Measurements from ENCODE around the gene TSPAN5. TPM values are rescaled to one million over a fixed set of nuclear protein-coding genes. Genes with fewer than 3 reads are reported as not detected.
"Not testable (repeated sequence)": the region's sequence is repeated elsewhere in the genome, so short reads cannot be mapped to it uniquely, and the experiment has no call there.

The TSPAN5 gene
- total and polyA plus RNA-seq, 4 donors, result 60.7 to 93.9 (median 76.3) TPM

DNA sequence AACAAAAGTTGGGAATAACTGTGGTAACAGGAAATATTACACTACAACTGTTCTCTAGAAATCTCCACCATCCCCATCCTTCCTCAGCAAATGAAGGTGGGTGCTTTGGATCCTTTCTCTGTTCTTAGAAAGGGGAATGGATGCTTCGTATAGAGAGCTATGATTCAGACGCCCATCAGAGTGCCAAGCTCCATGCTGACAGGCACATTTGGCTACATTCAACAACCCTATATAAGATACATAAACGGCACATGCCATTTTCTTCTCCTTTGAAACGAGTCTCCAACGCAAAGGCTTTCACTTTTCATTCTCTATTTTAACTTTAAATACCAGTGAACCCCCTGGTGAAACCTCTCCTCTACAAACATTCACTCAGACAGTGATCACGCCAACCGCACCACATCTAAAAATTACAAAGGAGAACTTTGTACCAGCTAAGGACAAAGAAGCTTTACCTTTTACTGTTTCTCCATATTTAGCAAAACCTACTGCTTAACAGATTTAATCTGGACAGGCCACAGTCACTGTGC is 172.5 kb downstream of the TSPAN5 start:
- Histone ChIP-seq H3K4me3 (ENCODE audit: low read depth, low read length) (no peak overlapping the region), H3K27ac (ENCODE audit: low read depth, low read length) (no peak overlapping the region), H3K9me3 (ENCODE audit: control insufficient read depth, insufficient read depth, low read length) (no peaks in the 10 kb centered on the region), H3K36me3 (ENCODE audit: control insufficient read depth, insufficient read depth, low read length) (no peaks in the 10 kb centered on the region), H3K4me1 (ENCODE audit: control insufficient read depth, insufficient read depth, low read length) (no peaks in the 10 kb centered on the region), H3K27me3 (ENCODE audit: control insufficient read depth, insufficient read depth, low read length) (no peaks in the 10 kb centered on the region)
- 80% methylated on average over 6 of the region's 7 CpGs for WGBS (ENCODE audit: insufficient coverage)
- no peak for DNase-seq (ENCODE audit: low read depth in 4 of 6, low spot score in 6 of 6)

DNA sequence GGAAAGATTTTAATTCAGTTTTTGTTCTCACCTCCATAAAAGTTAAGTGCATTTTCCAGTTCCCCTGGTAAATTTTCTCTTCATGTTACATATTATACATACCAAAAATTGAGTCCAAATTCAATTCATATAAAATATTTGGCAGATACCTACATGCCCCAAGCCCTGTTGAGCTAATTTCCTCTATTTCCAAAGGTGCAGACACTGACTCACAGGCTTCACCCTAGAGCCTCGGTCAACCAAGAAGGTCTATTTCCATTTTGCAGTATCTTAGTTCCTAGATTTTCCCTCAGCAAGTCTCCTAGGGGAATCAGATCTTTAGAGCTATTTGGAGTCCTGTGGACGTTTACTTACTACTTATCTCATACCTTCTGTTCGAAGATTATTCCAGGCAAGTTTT is 174.4 kb downstream of the TSPAN5 start:
- H3K4me3 ChIP-seq (ENCODE audit: low read depth, low read length), result no peak overlapping the region
- H3K36me3 ChIP-seq (ENCODE audit: control insufficient read depth, insufficient read depth, low read length), result no peaks in the 10 kb centered on the region
- no peak overlapping the region for H3K27ac ChIP-seq (ENCODE audit: low read depth, low read length)
- H3K27me3 ChIP-seq (ENCODE audit: control insufficient read depth, insufficient read depth, low read length), result no peaks in the 10 kb centered on the region
- no peak for DNase-seq (ENCODE audit: low read depth in 4 of 6, low spot score in 6 of 6)
- WGBS (ENCODE audit: insufficient coverage), result no CpG with 5 or more reads among the region's 3 CpGs
- no peaks in the 10 kb centered on the region for H3K9me3 ChIP-seq (ENCODE audit: control insufficient read depth, insufficient read depth, low read length)
- no peaks in the 10 kb centered on the region for H3K4me1 ChIP-seq (ENCODE audit: control insufficient read depth, insufficient read depth, low read length)

DNA sequence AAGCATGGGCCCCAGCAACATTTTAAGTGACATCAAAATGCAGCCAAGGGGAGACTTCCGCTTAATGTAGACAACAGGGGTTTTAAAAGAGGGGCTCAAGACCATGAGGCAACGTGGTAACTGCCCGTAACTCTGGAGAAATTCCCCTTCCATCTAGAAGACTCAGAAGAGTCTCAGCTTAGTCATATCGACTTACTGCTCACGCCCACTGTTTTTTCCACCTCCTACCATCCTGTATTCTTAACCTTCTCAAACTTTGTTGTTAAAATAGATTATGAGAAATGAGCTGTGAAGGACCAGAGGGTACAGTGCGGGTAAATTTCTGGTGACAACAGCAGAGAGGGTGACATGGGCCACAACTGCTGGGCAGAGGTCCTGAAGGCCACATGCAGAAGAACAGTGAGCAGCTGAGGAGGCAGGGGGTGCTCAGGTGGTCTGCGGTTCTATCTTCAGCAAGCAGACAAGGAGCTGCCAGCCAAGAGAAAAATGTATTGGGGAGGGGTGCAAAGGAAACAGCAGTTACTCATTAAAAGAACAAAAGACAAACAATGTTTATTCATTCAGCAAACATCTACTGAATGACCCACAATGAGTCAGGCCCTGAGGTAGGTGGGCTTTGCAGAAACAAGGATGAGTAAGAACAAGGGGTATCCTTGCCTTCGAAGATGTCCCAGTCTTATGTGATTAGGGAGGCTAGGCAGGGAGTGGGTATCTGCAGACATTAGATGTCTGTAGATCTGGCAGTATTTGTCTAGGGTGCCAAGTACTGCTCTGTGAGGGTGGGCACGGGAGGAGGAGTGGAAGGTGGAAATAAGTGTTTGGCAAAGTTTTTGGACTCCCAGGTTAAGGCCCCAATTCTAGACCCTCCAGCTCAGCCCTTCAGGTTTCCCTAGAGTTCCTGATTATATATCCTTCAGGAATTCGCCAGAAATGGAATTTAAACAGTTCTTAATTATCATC is 175.3 kb downstream of the TSPAN5 start:
- H3K36me3 ChIP-seq (ENCODE audit: control insufficient read depth, insufficient read depth, low read length), result no peaks in the 10 kb centered on the region
- 88% methylated on average over 8 of the region's 10 CpGs for WGBS (ENCODE audit: insufficient coverage)
- H3K27ac ChIP-seq (ENCODE audit: low read depth, low read length), result no peak overlapping the region
- no peak overlapping the region for H3K4me3 ChIP-seq (ENCODE audit: low read depth, low read length)
- H3K27me3 ChIP-seq (ENCODE audit: control insufficient read depth, insufficient read depth, low read length), result no peaks in the 10 kb centered on the region
- DNase-seq (ENCODE audit: low read depth in 4 of 6, low spot score in 6 of 6), result no peak
- H3K4me1 ChIP-seq (ENCODE audit: control insufficient read depth, insufficient read depth, low read length), result no peaks in the 10 kb centered on the region
- no peaks in the 10 kb centered on the region for H3K9me3 ChIP-seq (ENCODE audit: control insufficient read depth, insufficient read depth, low read length)

DNA sequence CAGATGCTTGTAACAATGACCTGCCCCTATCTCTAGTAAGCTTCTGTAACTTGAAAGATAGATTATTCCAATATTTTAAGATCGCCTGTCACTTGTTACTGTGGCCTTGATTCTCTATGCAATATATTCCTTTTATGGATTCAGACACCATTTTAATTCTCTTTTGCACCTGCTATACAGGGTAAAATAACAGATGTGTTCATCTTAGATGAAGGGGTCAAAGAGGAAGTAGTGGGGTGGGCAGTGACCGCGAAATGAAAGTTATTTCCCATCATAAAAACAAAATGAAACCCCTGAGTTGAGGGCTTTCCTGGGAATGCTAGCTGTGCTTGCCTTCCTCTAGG is 175.9 kb downstream of the TSPAN5 start:
- no CpG with 5 or more reads among the region's 3 CpGs for WGBS (ENCODE audit: insufficient coverage)
- Histone ChIP-seq H3K4me3 (ENCODE audit: low read depth, low read length) (no peak overlapping the region), H3K9me3 (ENCODE audit: control insufficient read depth, insufficient read depth, low read length) (no peaks in the 10 kb centered on the region), H3K27ac (ENCODE audit: low read depth, low read length) (no peak overlapping the region), H3K36me3 (ENCODE audit: control insufficient read depth, insufficient read depth, low read length) (no peaks in the 10 kb centered on the region), H3K4me1 (ENCODE audit: control insufficient read depth, insufficient read depth, low read length) (no peaks in the 10 kb centered on the region), H3K27me3 (ENCODE audit: control insufficient read depth, insufficient read depth, low read length) (no peaks in the 10 kb centered on the region)
- DNase-seq (ENCODE audit: low read depth in 4 of 6, low spot score in 6 of 6), result no peak

DNA sequence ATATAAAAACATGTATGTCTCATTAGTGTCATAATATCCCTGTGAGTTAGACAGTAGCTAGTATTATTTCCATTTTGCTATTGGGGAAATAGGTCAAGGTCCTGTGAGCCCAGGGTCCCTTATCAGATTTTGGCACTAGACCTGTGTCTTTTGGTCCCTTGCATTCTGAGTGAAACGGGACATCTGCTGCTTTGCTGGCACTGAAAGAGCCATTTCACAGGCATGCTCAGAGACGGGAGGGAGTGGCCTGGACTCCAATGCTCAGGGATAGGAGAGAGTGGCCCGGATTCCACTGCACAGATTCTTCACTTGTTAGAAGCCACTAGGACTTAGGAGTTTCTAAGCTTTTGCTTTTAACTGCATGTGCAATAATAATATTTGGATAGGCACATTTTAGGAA is 177.2 kb downstream of the TSPAN5 start:
- Histone ChIP-seq H3K27ac (ENCODE audit: low read depth, low read length) (no peak overlapping the region), H3K9me3 (ENCODE audit: control insufficient read depth, insufficient read depth, low read length) (no peaks in the 10 kb centered on the region), H3K4me1 (ENCODE audit: control insufficient read depth, insufficient read depth, low read length) (peaks cover 3% of the 10 kb centered on the region), H3K4me3 (ENCODE audit: low read depth, low read length) (no peak overlapping the region), H3K36me3 (ENCODE audit: control insufficient read depth, insufficient read depth, low read length) (peaks cover 6% of the 10 kb centered on the region), H3K27me3 (ENCODE audit: control insufficient read depth, insufficient read depth, low read length) (no peaks in the 10 kb centered on the region)
- peak in 2 of 6 donors; percentile 58 to 72 for DNase-seq (ENCODE audit: low read depth in 4 of 6, low spot score in 6 of 6)
- 56% methylated on average over 3 of the region's 3 CpGs for WGBS (ENCODE audit: insufficient coverage)

DNA sequence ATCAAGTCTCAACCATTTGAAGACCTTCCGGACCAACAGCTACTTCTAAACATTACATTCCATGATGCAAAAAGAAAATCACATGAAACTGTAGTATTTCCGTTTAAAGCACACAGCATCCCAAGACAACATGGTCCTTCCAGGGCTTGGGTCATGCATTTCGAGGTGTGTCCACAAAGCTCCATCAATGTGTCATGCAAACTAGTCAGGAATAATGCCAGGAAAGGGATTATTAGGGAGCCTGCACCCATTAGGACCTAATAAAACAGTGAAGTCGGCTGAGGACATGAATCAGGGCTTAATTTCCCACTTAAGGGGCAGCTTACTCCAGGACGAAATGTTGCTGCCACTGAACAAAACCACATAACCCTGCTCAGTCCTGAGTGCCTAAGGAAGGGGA is 177.9 kb downstream of the TSPAN5 start:
- WGBS (ENCODE audit: insufficient coverage), result 79% methylated on average over 4 of the region's 5 CpGs
- DNase-seq (ENCODE audit: low read depth in 4 of 6, low spot score in 6 of 6), result no peak
- Histone ChIP-seq H3K27me3 (ENCODE audit: control insufficient read depth, insufficient read depth, low read length) (no peaks in the 10 kb centered on the region), H3K4me3 (ENCODE audit: low read depth, low read length) (no peak overlapping the region), H3K36me3 (ENCODE audit: control insufficient read depth, insufficient read depth, low read length) (peaks cover 6% of the 10 kb centered on the region), H3K27ac (ENCODE audit: low read depth, low read length) (no peak overlapping the region), H3K4me1 (ENCODE audit: control insufficient read depth, insufficient read depth, low read length) (peaks cover 3% of the 10 kb centered on the region), H3K9me3 (ENCODE audit: control insufficient read depth, insufficient read depth, low read length) (no peaks in the 10 kb centered on the region)

DNA sequence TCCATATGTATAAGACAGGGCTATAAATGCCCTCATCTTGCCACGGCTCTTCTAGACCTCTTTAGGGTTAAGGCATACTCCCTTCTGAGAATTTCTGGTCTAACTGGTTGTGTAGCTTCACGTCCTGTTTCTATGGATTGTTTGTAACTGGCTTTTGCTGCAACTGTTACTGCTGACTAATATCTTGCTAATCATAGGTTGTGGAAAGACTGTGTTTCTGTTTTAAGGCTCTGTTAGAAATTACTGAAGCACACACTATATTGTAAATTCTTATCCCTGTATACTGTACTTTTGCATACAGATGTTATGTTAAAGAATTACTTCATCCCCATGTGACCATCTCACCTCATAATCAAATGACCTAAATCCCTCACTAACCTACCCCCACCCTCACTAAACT is 178.8 kb downstream of the TSPAN5 start:
- H3K36me3 ChIP-seq (ENCODE audit: control insufficient read depth, insufficient read depth, low read length); H3K4me1 ChIP-seq (ENCODE audit: control insufficient read depth, insufficient read depth, low read length); DNase-seq (ENCODE audit: low read depth in 4 of 6, low spot score in 6 of 6); H3K9me3 ChIP-seq (ENCODE audit: control insufficient read depth, insufficient read depth, low read length); H3K27me3 ChIP-seq (ENCODE audit: control insufficient read depth, insufficient read depth, low read length); H3K4me3 ChIP-seq (ENCODE audit: low read depth, low read length); H3K27ac ChIP-seq (ENCODE audit: low read depth, low read length): not testable (repeated sequence)
- WGBS (ENCODE audit: insufficient coverage), result 86% methylated on average over 1 of the region's 2 CpGs

DNA sequence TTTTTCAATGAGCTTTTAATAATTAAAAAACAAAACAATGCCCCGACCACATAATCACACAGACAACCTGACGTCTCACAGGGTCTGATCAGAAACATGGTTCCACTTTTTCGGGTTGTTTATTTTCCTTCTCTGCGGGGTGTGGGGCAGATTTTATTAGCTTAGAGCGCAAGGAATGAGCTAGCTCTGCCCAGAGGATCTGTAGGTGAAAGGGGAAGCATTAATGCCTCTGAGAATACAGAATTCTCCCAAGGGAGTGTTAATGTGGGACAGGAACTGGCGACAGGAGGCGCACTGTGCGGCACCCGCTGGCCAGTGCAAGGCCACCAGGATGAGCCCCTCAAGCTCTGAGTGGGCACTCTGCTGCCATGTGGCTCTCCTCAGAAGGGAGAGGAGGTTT is 181.5 kb downstream of the TSPAN5 start:
- 95% methylated on average over 5 of the region's 9 CpGs for WGBS (ENCODE audit: insufficient coverage)
- peaks cover 18% of the 10 kb centered on the region for H3K36me3 ChIP-seq (ENCODE audit: control insufficient read depth, insufficient read depth, low read length)
- peaks cover 3% of the 10 kb centered on the region for H3K4me1 ChIP-seq (ENCODE audit: control insufficient read depth, insufficient read depth, low read length)
- no peaks in the 10 kb centered on the region for H3K9me3 ChIP-seq (ENCODE audit: control insufficient read depth, insufficient read depth, low read length)
- H3K27me3 ChIP-seq (ENCODE audit: control insufficient read depth, insufficient read depth, low read length), result no peaks in the 10 kb centered on the region
- no peak overlapping the region for H3K27ac ChIP-seq (ENCODE audit: low read depth, low read length)
- DNase-seq (ENCODE audit: low read depth in 4 of 6, low spot score in 6 of 6), result no peak
- no peak overlapping the region for H3K4me3 ChIP-seq (ENCODE audit: low read depth, low read length)

DNA sequence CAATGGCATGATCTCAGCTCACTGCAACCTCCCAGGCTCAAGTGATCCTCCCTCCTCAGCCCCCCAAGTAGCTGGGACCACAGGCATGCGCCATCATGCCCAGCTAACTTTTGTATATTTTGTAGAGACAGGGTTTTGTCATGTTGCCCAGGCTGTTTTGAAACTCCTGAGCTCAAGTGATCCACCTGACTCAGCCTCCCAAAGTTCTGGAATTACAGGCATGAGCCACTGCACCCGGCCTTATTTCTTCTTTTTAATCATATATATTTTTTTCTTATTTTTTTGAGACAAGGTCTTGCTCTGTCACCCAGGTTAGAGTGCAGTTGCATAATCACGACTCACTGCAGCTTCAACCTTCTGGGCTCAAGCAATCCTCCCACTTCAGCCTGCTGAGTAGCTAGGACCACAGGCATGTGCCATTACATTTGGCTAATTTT is 184.0 kb downstream of the TSPAN5 start:
- Histone ChIP-seq H3K4me3 (ENCODE audit: low read depth, low read length) (no peak overlapping the region), H3K27ac (ENCODE audit: low read depth, low read length) (no peak overlapping the region)

DNA sequence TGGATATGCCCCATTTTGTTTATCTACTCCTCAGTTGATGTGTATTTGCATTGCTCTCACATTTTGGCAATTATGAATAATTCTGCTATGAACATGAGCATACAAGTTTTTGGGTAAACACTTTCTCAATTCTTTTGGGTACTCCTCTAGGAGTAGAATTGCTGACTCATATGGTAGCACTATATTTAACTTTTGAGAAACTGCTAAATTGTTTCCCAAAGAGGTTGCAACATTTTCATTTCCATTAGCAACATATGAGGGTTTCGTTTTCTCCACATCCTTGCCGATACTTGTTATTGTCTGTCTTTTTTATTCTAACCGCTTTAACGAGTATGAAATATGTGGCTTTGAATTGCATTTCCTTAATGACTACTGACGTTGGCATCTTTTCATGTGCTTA is 185.4 kb downstream of the TSPAN5 start:
- DNase-seq (ENCODE audit: low read depth in 4 of 6, low spot score in 6 of 6), result no peak
- H3K4me1 ChIP-seq (ENCODE audit: control insufficient read depth, insufficient read depth, low read length), result peaks cover 10% of the 10 kb centered on the region
- H3K27me3 ChIP-seq (ENCODE audit: control insufficient read depth, insufficient read depth, low read length), result no peaks in the 10 kb centered on the region
- no peaks in the 10 kb centered on the region for H3K9me3 ChIP-seq (ENCODE audit: control insufficient read depth, insufficient read depth, low read length)
- H3K36me3 ChIP-seq (ENCODE audit: control insufficient read depth, insufficient read depth, low read length), result peaks cover 25% of the 10 kb centered on the region
- H3K4me3 ChIP-seq (ENCODE audit: low read depth, low read length), result no peak overlapping the region
- WGBS (ENCODE audit: insufficient coverage), result no CpG with 5 or more reads among the region's 5 CpGs
- H3K27ac ChIP-seq (ENCODE audit: low read depth, low read length), result no peak overlapping the region

More for the DNA sequence above, 184.0 kb downstream of the TSPAN5 start:
- Histone ChIP-seq H3K9me3 (ENCODE audit: control insufficient read depth, insufficient read depth, low read length) (no peaks in the 10 kb centered on the region), H3K4me1 (ENCODE audit: control insufficient read depth, insufficient read depth, low read length) (peaks cover 3% of the 10 kb centered on the region), H3K27me3 (ENCODE audit: control insufficient read depth, insufficient read depth, low read length) (no peaks in the 10 kb centered on the region), H3K36me3 (ENCODE audit: control insufficient read depth, insufficient read depth, low read length) (peaks cover 23% of the 10 kb centered on the region)
- DNase-seq (ENCODE audit: low read depth in 4 of 6, low spot score in 6 of 6), result no peak
- no CpG with 5 or more reads among the region's 3 CpGs for WGBS (ENCODE audit: insufficient coverage)

All from spinal cord (tissue), 10 donors.